Stimulated activated CD8-positive, alpha-beta memory T cell treated with anti-CD3 and anti-CD28 coated beads, Interleukin-4, amount 100 ng/mL, for 48 hours (primary cell): Measurements from ENCODE around the gene PRAMEF20.

ENCODE experiments used
- DNase-seq: peaks from one replicate; pipeline ENCODE4 v3.0.0-alpha.2; 2020

The PRAMEF20 gene

GRCh38 chr1:13465515-13465914 is 55.3 kb downstream of the PRAMEF20 start:
- DNase-seq: no peak

- DNase-seq: no peak
These were observed 59.1 kb downstream of the PRAMEF20 start for GRCh38 chr1:13469343-13469742.
